HG03095 (cell line): ENCODE measurements around the gene SLCO2B1.

Experiments used
- ATAC-seq: cut with Tn5 transposase; IDR thresholded peaks from one replicate; pipeline ENCODE4 v1.9.1; 2021; ENCODE audit warnings: moderate library complexity; ENCODE audit not compliant: unreplicated experiment

SLCO2B1 gene

GRCh38 chr11:75145196-75145971, 5.5 kb upstream of the SLCO2B1 start:
- ATAC-seq = no peak

- ATAC-seq = no peak
Measured at GRCh38 chr11:75145972-75146519, 4.9 kb upstream of the SLCO2B1 start.

GRCh38 chr11:75146711-75147110, 4.2 kb upstream of the SLCO2B1 start:
- ATAC-seq = no peak

- ATAC-seq = no peak
Measured at GRCh38 chr11:75147191-75147874, 3.6 kb upstream of the SLCO2B1 start.

GRCh38 chr11:75147875-75148263, 3.0 kb upstream of the SLCO2B1 start:
- ATAC-seq = no peak

GRCh38 chr11:75148436-75148983, 2.4 kb upstream of the SLCO2B1 start:
- no peak for ATAC-seq

GRCh38 chr11:75149766-75150465, 991 bp upstream of the SLCO2B1 start:
- no peak for ATAC-seq

- ATAC-seq = no peak
Measured at GRCh38 chr11:75151346-75152047, 590 bp downstream of the SLCO2B1 start.

GRCh38 chr11:75152090-75152489, 1.2 kb downstream of the SLCO2B1 start:
- no peak for ATAC-seq

GRCh38 chr11:75152651-75153427, 1.9 kb downstream of the SLCO2B1 start:
- ATAC-seq = no peak

- ATAC-seq = no peak
Measured at GRCh38 chr11:75154646-75155569, 4.0 kb downstream of the SLCO2B1 start.

GRCh38 chr11:75155570-75156422, 4.9 kb downstream of the SLCO2B1 start:
- no peak for ATAC-seq

- no peak for ATAC-seq
Measured at GRCh38 chr11:75158241-75158640, 7.3 kb downstream of the SLCO2B1 start.

GRCh38 chr11:75158696-75159150, 7.8 kb downstream of the SLCO2B1 start:
- ATAC-seq = no peak

- ATAC-seq = no peak
Measured at GRCh38 chr11:75159151-75159953, 8.4 kb downstream of the SLCO2B1 start.

GRCh38 chr11:75160220-75160757, 9.4 kb downstream of the SLCO2B1 start:
- no peak for ATAC-seq

- ATAC-seq = no peak
Measured at GRCh38 chr11:75160880-75161279, 10.0 kb downstream of the SLCO2B1 start.
